Prostate gland (tissue), 2 donors: Measurements from ENCODE around the gene G2E3. TPM values are rescaled to one million over a fixed set of nuclear protein-coding genes. Genes with fewer than 3 reads are reported as not detected.
A peak's percentile ranks its signal among the peaks of the same experiment; 100 is the strongest.

ENCODE experiments used
- DNase-seq: peaks from one replicate; pipeline ENCODE4 v3.0.0-alpha.2; 2019; ENCODE audit warnings: low spot score
- H3K27ac ChIP-seq, 2 donors: fragments of 200-600 bp; sonication (generic); 2 replicates each; pipeline ENCODE4 v1.5.1; 2017 to 2019
- H3K27me3 ChIP-seq: fragments of 200-600 bp; sonication (generic); replicated peaks from 2 replicates; pipeline ENCODE4 v1.5.1; 2019; ENCODE audit not compliant: insufficient read depth
- H3K36me3 ChIP-seq, 2 donors: fragments of 200-600 bp; sonication (generic); 1 replicate in 1 of 2; 2 replicates in 1 of 2; pipeline versions ENCODE4 v1.5.1 to v1.8.1; 2017 to 2019
- H3K4me1 ChIP-seq: fragments of 200-600 bp; sonication (generic); replicated peaks from 2 replicates; pipeline ENCODE4 v1.5.1; 2019
- H3K4me3 ChIP-seq, 2 donors: fragments of 200-600 bp; sonication (generic); 2 replicates each; pipeline ENCODE4 v1.5.1; 2017 to 2019
- H3K9me3 ChIP-seq: fragments of 200-600 bp; sonication (generic); 2 replicates; pipeline ENCODE4 v1.5.1; 2017
- POLR2A ChIP-seq: fragments of 450-650 bp; IDR thresholded peaks from one replicate; pipeline ENCODE4 v1.6.1; 2016; ENCODE audit warnings: antibody characterized with exemption, mild to moderate bottlenecking
- POLR2AphosphoS5 ChIP-seq: sonication (generic); formaldehyde crosslinking; IDR thresholded peaks from one replicate; pipeline ENCODE4 v1.6.1; 2017; ENCODE audit warnings: antibody characterized with exemption
- WGBS: methylation state at CpG from one replicate; pipeline ENCODE4 v1.1.5; 2018; 5-methylcytosine and 5-hydroxymethylcytosine counted together
- intact Hi-C: fragments of 100-400 bp; cut with DNase I; formaldehyde crosslinking; loops from one replicate; pipeline ENCODE4 v1.14.2; 2022
- total RNA-seq, 2 donors: library from RNA; depleted of rRNA; stranded (reverse); fragments of >200 nt; gene quantifications; one replicate each; pipeline ENCODE4 v1.1.0, GENCODE V29; 2016
- TF ChIP-seq, protein P1 (sequence below), 4 experiments: fragments of 200-600 bp in 2 of 4; fragments of 450-650 bp in 2 of 4; sonication (generic) in 2 of 4; IDR thresholded peaks; 1 replicate in 3 of 4; 2 replicates in 1 of 4; pipeline ENCODE4 v1.5.1; 2016 to 2019; ENCODE audit warnings: antibody characterized with exemption in 4 of 4, mild to moderate bottlenecking in 2 of 4, moderate library complexity in 2 of 4

Gene G2E3
- total RNA-seq, 2 donors from 2014 or later, result 10.4 to 11.6 TPM

DNA sequence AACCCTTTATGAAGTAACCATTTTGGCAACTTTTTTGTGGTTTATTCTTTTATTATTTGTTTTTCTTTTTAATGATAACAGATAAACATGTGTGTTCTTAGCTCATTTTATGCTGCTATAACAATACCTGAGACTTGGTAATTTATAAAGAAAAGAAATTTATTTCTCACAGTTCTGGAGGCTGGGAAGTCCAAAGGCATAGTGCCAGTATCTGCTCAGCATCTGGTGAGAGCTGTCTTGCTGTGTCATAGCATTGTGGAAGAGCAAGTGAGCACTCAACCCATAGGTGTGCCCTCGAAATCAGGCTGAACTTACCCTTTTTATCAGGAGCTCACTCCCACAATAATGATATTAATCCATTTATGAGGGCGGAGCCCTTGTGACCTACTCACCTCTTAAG, 55.2 kb downstream of the G2E3 start:
- intact Hi-C loops, result no loop called here
- Histone ChIP-seq H3K27ac (no peak overlapping the region), H3K9me3 (no peaks in the 10 kb centered on the region), H3K4me1 (no peaks in the 10 kb centered on the region), H3K27me3 (no peaks in the 10 kb centered on the region), H3K4me3 (no peak overlapping the region), H3K36me3 (no peaks in the 10 kb centered on the region)
- TF ChIP-seq POLR2A, result no peak
- TF ChIP-seq, protein P1, sequence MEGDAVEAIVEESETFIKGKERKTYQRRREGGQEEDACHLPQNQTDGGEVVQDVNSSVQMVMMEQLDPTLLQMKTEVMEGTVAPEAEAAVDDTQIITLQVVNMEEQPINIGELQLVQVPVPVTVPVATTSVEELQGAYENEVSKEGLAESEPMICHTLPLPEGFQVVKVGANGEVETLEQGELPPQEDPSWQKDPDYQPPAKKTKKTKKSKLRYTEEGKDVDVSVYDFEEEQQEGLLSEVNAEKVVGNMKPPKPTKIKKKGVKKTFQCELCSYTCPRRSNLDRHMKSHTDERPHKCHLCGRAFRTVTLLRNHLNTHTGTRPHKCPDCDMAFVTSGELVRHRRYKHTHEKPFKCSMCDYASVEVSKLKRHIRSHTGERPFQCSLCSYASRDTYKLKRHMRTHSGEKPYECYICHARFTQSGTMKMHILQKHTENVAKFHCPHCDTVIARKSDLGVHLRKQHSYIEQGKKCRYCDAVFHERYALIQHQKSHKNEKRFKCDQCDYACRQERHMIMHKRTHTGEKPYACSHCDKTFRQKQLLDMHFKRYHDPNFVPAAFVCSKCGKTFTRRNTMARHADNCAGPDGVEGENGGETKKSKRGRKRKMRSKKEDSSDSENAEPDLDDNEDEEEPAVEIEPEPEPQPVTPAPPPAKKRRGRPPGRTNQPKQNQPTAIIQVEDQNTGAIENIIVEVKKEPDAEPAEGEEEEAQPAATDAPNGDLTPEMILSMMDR (IDR thresholded peaks at IDR 0.05), result no peak
- TF ChIP-seq POLR2AphosphoS5, result no peak
- DNase-seq, result no peak
- WGBS, result 95% methylated on average over 2 of the region's 2 CpGs

DNA sequence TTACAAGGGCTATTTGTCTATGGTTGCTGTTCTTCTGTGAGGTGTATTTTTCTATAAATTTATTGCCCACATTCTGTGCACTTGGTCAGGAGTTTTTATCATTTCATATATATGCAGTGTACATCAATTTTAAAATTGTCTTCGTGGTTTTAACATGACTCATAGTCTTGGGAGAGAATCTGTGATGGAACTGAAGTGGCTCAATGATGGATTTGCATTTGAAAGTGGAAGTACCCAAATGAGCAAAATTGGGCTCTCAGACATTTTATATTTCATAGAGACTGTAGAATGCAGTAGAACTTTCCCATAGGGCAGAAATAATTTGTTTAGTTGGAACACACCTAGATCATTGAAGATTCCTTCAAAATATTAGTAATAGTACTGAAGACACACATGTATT, 61.2 kb downstream of the G2E3 start:
- WGBS, result 78% methylated on average over 1 of the region's 1 CpG
- H3K36me3 ChIP-seq, result no peaks in the 10 kb centered on the region
- intact Hi-C loops, result no loop called here
- DNase-seq, result no peak
- H3K9me3 ChIP-seq, result no peaks in the 10 kb centered on the region
- TF ChIP-seq, protein P1 (IDR thresholded peaks at IDR 0.05), result no peak
- TF ChIP-seq POLR2AphosphoS5 (no peak), POLR2A (no peak)
- no peak overlapping the region for H3K27ac ChIP-seq
- no peaks in the 10 kb centered on the region for H3K4me1 ChIP-seq
- no peaks in the 10 kb centered on the region for H3K27me3 ChIP-seq
- no peak overlapping the region for H3K4me3 ChIP-seq

DNA sequence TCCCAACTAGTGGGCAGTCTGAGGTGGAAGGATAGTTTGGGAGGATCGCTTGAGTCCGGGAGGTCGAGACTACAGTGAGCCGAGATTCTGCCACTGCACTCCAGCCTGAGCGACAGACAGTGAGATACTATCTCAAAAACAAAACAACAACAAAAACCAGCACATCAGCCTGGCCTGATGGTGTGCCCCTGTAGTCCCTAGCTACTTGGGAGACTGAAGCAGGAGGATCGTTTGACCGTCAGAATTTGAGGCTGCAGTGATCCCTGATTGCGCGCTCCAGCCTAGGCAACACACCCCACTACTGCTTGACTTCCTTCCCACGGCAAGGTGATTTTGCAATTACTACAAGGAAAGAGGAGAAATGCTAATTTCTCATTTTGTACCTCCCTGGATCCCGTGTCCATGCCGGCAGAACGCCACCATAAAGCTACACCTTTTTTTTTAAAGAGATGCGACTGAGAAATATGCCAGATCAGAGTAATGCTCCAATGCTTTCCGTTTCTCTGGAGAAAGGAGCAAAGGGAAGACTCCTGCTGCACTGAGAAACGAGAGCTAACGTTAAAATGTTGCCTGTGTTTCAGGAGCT, 62.5 kb downstream of the G2E3 start:
- Histone ChIP-seq H3K36me3 (no peaks in the 10 kb centered on the region), H3K9me3 (no peaks in the 10 kb centered on the region), H3K27ac (peak overlapping the region; percentile 82 to 85), H3K4me3 (peak overlapping the region; percentile 57 to 72), H3K4me1 (no peaks in the 10 kb centered on the region), H3K27me3 (no peaks in the 10 kb centered on the region)
- intact Hi-C loops, result no loop called here
- WGBS, result 6% methylated on average over 17 of the region's 17 CpGs
- TF ChIP-seq, protein P1 (IDR thresholded peaks at IDR 0.05), result no peak
- no peak for TF ChIP-seq POLR2A
- TF ChIP-seq POLR2AphosphoS5, result no peak
- no peak for DNase-seq

DNA sequence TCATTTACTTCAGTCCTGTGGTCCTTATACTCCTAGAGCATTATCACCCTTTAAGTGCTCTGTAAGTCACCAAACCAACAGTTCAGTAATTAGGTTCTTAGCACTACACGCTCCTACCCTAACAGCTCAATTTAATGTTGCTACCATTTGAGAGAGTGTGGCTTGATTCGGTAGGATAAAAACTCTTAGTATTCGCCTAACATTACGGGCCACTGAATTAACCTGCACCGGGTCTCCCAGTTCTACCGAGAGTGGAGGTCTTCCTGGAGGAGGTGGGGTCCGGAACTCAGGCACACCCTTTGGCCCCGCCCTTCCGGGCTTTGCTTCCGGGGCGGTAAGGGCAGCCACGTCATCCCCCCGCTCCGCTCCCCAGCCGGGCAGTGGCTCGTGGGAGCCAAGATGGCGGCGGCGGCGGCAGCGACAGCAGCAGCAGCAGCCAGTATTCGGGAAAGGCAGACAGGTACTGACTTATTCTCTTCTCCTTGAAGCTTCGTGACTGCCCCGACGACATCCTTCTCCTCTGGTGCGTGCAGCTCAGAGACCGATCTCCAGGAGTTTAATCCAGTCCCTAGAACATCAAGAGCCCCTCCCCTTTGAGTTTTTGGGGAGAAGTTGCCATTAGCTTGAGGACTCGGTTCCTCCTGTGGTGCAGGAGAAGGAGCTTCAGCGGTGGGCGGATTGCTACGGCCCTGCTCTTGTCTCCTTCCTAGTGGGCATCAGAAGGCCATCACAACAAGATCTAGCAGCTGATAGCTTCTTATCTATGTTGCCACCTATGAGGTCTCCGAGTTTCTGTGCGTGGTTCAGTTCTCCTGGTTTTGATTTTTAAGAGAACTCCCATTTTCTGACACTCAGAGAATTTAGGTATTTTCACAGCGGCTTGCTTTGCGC, 63.2 kb downstream of the G2E3 start, which contains the start of gene SCFD1:
SCFD1 (plus strand) TSS at position 380 of the 891 bp plus-strand sequence; CDS start at position 400, 20 bp downstream.
- Histone ChIP-seq H3K27ac (peak within 1 kb of the TSS; percentile 82 to 85), H3K36me3 (no peaks in the 10 kb centered on the region), H3K9me3 (no peaks in the 10 kb centered on the region), H3K27me3 (no peaks in the 10 kb centered on the region), H3K4me1 (no peaks in the 10 kb centered on the region), H3K4me3 (peak within 1 kb of the TSS; percentile 57 to 72)
- intact Hi-C loops, result no loop called here
- under 1% methylated on average over 35 of the region's 35 CpGs for WGBS
- TF ChIP-seq POLR2A (peak; percentile 90), POLR2AphosphoS5 (peak; percentile 96)
- TF ChIP-seq, protein P1 (IDR thresholded peaks at IDR 0.05), result no peak
- peak; percentile 93 for DNase-seq
